BJ (cell line): Measurements from ENCODE around the gene ARPC4. TPM values are rescaled to one million over a fixed set of nuclear protein-coding genes. Genes with fewer than 3 reads are reported as not detected.

Experiments
- CTCF ChIA-PET: fragments of 350-600 bp; formaldehyde crosslinking; extraction: SDS; loops from one replicate; lab custom pipeline; 2021; ENCODE audit warnings: antibody characterized with exemption, inconsistent platforms; lab: Yijun Ruan, JAX
- POLR2A ChIA-PET: fragments of 300-600 bp; sonication (Branson Sonifier 250); formaldehyde crosslinking; extraction: SDS; loops from one replicate; lab custom pipeline; 2021; ENCODE audit warnings: antibody characterized with exemption; lab: Charles Lee
- DNase-seq: peaks from one replicate; pipeline ENCODE4 v3.0.0-alpha.2; 2011; ENCODE audit warnings: low read depth
- H3K27me3 ChIP-seq: 2 replicates; pipeline ENCODE4 v1.6.0; 2011; ENCODE audit warnings: low read length; ENCODE audit not compliant: control insufficient read depth, insufficient read depth
- H3K36me3 ChIP-seq: 2 replicates; pipeline ENCODE4 v1.5.1; 2011; ENCODE audit warnings: low read length; ENCODE audit not compliant: control insufficient read depth, insufficient read depth
- H3K4me3 ChIP-seq: 2 replicates; pipeline ENCODE4 v1.5.1; 2011; ENCODE audit warnings: low read depth, mild to moderate bottlenecking, control low read depth, low read length
- CTCF ChIP-seq: IDR thresholded peaks from 2 replicates; pipeline ENCODE4 v1.5.1; 2011; ENCODE audit warnings: low read depth, mild to moderate bottlenecking, control low read depth, inconsistent platforms, low read length, moderate library complexity; ENCODE audit not compliant: insufficient read depth
- polyA plus RNA-seq: library from polyadenylated mRNA; depleted of rRNA; stranded (reverse); fragments of >200 nt; gene quantifications from 2 replicates; pipeline ENCODE4 v1.2.3, GENCODE V29; 2011

Gene ARPC4
- polyA plus RNA-seq, 1 experiment: 238 TPM

DNA sequence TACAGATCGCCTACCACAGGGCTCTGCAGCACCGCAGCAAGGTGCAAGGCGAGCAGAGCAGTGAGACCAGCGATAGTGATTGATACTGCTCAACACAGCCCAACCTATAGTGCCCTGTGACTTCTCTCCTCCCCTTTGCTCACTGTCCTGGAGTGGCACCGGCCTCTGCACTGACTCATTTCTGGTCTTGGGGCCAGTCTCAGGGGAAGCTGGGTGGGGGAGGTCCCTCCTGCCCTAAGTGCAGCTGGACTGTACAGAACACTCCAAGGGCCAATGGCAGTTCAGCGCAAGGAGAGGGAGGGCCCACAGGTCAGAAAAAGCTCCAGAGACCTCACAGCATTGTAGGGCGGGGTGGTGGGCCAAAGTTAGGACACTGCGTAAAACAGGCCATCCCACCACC lies 45.6 kb upstream of the ARPC4 start:
- no peaks in the 10 kb centered on the region for H3K27me3 ChIP-seq
- CTCF ChIA-PET: interaction anchor here (1.0 kb wide), 1 partner anchor 13 kb away, joined by 3 read pairs; no protein-coding TSS in a partner anchor
- no peak overlapping the region for H3K4me3 ChIP-seq
- TF ChIP-seq CTCF: no peak
- POLR2A ChIA-PET: no interaction called here
- H3K36me3 ChIP-seq: peaks cover 46% of the 10 kb centered on the region
- DNase-seq: no peak

- no peaks in the 10 kb centered on the region for H3K27me3 ChIP-seq
- CTCF ChIA-PET: interaction anchor here (1.3 kb wide), 1 partner anchor 9 kb away, joined by 3 read pairs; no protein-coding TSS in a partner anchor
- no peak for DNase-seq
- peaks cover 41% of the 10 kb centered on the region for H3K36me3 ChIP-seq
- TF ChIP-seq CTCF: no peak
- no peak overlapping the region for H3K4me3 ChIP-seq
- POLR2A ChIA-PET: no interaction called here
These were observed 44.9 kb upstream of the ARPC4 start for GRCh38 chr3:9748031-9748430.

DNA sequence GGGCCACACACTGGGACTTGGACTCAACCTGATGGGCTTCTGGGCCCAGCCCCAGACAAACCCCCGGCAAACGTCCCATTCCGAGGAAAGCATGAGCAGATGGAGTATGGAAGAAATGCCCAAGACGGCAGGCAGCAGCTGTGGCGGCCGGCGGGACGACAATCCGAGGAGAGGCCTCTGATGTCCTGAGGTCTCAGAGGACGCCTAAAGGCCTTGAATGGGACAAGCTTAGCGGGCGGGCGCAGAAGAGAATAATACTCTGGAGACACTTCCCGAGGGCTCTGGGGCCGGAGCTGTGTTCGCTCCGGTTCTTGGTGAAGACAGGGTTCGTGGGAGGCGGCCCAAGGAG lies 43.6 kb upstream of the ARPC4 start:
- ChIA-PET CTCF (interaction anchor here (0.7 to 1.2 kb wide), 3 partner anchors 14 to 33 kb away, joined by 3 to 5 read pairs (median 3); no protein-coding TSS in a partner anchor), POLR2A (interaction anchor here (0.7 kb wide), 2 partner anchors 15 to 80 kb away, joined by 3 to 4 read pairs; no protein-coding TSS in a partner anchor)
- Histone ChIP-seq H3K27me3 (no peaks in the 10 kb centered on the region), H3K36me3 (peaks cover 32% of the 10 kb centered on the region), H3K4me3 (peak overlapping the region; percentile 33)
- DNase-seq: no peak
- no peak for TF ChIP-seq CTCF

- CTCF ChIA-PET: interaction anchor here (0.6 to 1.2 kb wide), 4 partner anchors 13 to 442 kb away, joined by 3 to 5 read pairs (median 3); no protein-coding TSS in a partner anchor
- TF ChIP-seq CTCF: no peak
- Histone ChIP-seq H3K27me3 (no peaks in the 10 kb centered on the region), H3K4me3 (peak within 1 kb of the TSS; percentile 67), H3K36me3 (peaks cover 29% of the 10 kb centered on the region)
- peak; percentile 92 for DNase-seq
- POLR2A ChIA-PET: interaction anchor here (0.7 kb wide), 2 partner anchors 16 to 81 kb away, joined by 3 to 4 read pairs; no protein-coding TSS in a partner anchor
These were observed 43.0 kb upstream of the ARPC4 start, which contains the start of gene OGG1 for GRCh38 chr3:9749645-9750555. TSS of gene OGG1 (plus strand) at chr3:9749952. CDS start at chr3:9750287, 335 bp downstream.
